ENCODE measurements around the gene NOD1.

The NOD1 gene

DNA sequence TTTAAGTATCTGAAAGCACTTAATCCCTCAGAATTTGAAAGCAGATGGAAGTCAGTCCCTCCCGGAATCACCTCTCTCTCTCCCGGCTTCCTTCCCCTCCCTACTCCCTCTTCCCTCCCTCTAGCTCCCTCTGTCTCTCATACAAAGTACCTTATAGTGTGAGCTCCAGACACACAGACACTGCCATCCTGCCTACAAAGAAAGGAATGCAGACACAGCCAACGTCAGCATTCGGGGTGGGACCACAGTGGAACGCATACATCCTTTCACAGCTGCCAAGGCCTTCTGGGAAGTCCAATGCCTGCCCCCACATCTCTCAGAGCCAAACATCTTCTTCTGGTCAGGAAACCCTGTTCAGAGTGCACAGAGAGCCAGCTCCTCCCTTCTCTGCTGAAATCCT, 9.3 kb downstream of the NOD1 start:
- DNase-seq (ENCODE audit: low spot score) = no peak

- DNase-seq (ENCODE audit: low spot score) = no peak
Measured at GRCh38 chr7:30468791-30469190, 9.8 kb downstream of the NOD1 start.

DNA sequence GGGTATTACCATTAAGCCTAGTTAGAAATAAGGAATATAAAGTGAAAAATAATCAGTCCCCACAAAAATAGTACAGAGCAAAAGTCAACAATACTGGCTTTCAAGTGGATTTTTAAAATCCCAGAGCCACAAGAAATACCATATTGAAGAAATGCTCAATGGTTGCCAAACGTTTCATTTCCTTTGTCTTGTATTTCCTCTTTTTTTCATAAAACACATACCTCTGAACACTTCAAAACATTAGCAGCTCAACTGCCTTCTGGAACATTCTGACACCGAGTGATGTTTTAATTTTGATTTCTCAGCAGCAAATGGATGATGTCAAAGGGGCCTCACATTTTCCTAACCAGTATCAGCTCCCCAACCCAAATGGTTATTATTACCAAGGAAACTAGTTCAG, 10.5 kb downstream of the NOD1 start:
- DNase-seq (ENCODE audit: low spot score) = no peak

GRCh38 chr7:30467271-30467670, 11.3 kb downstream of the NOD1 start:
- no peak for DNase-seq (ENCODE audit: low spot score)

- no peak for DNase-seq (ENCODE audit: low spot score)
Measured at GRCh38 chr7:30466266-30466665, 12.3 kb downstream of the NOD1 start.

- DNase-seq (ENCODE audit: low spot score) = no peak
Measured at GRCh38 chr7:30465811-30466180, 12.8 kb downstream of the NOD1 start.

GRCh38 chr7:30465046-30465810, 13.4 kb downstream of the NOD1 start:
- DNase-seq (ENCODE audit: low spot score) = no peak

- no peak for DNase-seq (ENCODE audit: low spot score)
Measured at GRCh38 chr7:30464231-30464671, 14.3 kb downstream of the NOD1 start.

GRCh38 chr7:30463405-30464145, 15.0 kb downstream of the NOD1 start:
- DNase-seq (ENCODE audit: low spot score) = no peak

DNA sequence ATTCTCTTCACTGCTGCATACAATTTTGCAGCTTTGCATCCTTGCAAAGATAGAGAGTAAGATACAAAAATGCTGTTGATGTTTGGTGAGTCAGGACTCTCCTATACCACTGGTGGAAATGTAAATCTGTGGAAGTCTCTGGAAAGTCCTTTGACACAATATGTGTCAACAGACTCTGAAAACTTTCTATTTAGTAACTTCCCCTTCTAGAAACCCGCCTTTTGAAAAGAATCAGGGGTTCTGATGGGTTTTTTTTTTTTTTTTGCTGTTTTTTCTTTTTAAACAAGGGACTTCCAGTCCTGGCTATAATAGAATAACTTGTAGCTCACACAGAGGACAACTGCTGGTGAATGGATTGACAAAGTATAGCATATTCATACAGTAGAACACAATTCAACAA, 16.4 kb downstream of the NOD1 start:
- DNase-seq (ENCODE audit: low spot score) = no peak

GRCh38 chr7:30460246-30460633, 18.3 kb downstream of the NOD1 start:
- DNase-seq (ENCODE audit: low spot score) = no peak

- no peak for DNase-seq (ENCODE audit: low spot score)
Measured at GRCh38 chr7:30459591-30460245, 18.9 kb downstream of the NOD1 start.

GRCh38 chr7:30458311-30458710, 20.3 kb downstream of the NOD1 start:
- no peak for DNase-seq (ENCODE audit: low spot score)

DNA sequence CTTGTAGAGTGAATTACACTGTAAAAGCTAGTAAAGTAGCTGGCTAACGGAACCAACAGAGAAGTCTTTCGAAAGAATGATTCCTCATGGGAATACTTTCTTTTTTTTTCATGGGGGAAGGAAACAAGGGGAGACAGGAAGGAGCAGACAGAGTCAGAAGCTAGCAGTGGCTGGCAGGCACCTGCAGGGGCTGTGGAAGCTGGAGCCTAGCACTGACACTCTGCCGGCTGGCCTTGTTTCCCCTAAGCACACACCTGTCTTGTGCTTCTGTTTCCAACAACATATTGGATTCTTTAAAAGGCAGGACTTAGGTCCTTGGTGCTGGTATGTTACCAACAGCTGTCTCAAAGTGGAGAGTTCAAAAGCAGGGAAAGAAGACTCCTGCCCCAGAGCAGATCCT, 24.7 kb downstream of the NOD1 start:
- no peak for DNase-seq (ENCODE audit: low spot score)

DNA sequence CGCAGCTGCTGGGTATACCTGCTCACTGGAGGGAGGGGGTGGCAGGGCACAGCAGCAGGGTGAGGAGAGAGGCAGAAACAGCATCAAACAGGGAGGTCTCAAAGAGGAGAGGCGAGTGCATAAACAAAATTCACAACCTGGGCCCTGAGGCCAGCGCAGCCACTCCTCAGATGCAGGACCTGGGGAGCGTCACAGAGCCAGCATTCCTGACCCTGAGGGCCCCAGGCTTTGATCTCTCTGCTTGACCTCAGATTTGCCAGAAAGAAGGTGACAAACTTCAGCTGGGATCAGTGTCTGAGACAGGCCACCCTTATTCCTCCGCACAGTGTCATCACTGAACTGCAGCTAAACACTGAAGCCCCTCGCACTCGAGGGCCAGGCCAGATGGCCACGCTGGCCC, 25.6 kb downstream of the NOD1 start:
- no peak for DNase-seq (ENCODE audit: low spot score)

DNA sequence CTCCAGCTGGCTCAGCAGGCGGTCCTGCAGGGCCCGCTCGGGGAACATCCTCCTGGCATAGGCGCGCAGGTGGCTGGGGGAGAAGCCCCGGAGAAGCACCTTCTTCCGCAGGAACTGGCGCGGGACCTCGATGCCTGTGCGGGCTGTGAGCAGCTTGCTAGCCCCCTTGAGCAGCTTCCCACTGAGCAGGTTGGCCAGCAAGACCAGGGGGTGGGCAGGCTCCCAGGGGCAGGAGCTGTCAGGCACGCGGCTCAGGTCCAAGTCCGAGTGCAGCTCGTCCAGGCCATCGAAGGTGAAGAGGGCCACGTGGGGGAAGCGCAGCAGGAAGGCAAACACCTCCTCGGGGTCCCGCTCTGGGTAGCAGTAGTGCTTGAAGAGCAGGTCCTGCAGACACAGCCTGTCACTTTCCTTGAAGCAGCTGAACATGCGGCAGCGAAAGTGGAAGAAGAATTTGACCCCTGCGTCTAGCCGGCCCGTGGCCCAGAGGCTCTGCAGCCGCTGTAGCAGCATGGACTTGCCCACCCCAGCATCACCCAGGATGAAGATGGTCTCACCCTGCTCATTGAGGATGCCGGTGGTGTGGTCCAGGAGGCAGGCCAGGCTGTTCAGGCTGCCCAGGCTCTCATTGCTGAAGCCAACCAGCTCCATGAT, 26.2 kb downstream of the NOD1 start:
- DNase-seq (ENCODE audit: low spot score) = no peak

DNA sequence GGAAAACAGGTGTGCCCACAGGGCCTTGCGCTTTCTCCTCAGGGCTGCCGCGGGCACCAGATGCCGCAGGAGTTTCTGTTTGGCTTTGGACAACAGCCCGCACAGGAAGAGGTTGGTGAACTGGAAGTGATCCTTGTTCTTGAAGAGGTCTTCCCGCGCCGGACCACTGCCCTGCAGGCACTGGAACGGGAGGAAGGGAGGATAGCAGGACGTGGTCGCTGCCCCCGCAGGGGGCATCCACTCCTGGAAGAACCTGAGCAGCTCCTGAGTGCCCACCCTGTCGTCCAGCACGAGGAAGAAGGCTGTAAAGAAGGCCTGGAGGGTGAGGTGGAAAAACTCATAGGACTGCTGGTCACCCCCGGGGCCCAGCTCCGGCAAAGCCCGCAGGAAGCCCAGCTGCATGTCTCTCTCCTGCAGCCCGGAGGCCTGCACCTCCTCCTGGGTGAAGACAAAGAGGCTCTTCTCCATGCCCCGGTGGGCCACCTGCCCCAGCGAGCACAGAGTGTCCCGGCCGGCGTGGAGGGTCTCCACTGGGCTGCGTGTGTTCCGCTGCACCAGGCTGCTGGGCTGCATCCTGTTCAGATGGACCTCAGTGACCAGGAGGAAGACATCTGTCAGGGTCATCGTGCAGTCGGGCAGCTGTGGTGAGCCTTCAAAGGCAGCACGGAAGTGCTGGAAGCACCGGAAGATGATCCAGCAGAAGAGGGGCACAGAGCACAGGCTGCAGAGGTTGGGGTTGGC, 26.9 kb downstream of the NOD1 start:
- no peak for DNase-seq (ENCODE audit: low spot score)

- DNase-seq (ENCODE audit: low spot score) = no peak
Measured at GRCh38 chr7:30450983-30451497, 27.5 kb downstream of the NOD1 start.

DNA sequence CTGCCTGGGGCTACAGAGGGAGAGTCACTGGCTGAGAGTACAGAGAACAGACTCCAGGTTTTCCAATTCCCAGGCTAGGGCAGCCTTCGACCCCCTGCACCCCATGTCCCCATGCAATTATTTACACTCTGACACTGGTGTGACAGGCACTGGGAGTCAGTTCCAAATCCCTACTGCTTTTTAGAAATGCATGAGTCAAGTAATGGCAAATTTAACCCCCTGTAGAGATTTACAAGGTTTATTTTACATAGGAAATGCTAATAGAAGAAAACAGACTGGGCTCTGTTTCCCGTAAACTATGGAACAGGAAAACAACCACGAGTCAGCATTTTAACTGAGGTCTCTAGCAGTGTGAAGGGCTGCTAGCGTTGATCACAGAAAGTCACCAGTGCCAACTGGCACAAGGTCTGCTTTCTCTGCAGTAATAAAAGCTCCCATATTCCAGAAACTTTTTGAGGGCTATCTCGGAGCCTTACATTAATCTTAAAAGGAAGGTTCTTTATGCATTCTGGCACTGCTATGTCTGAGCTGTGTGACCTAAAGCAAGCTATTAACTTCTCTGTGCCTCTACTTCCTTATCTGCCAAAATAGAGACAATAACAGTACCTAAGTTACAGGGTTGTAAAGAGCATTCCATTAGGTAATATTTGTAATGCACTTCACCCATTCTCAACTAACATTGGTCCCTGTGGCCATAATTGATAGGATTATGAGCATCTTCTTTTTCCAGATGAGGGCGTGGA, 28.2 kb downstream of the NOD1 start:
- DNase-seq (ENCODE audit: low spot score) = no peak

GRCh38 chr7:30448461-30449189, 30.0 kb downstream of the NOD1 start:
- no peak for DNase-seq (ENCODE audit: low spot score)
